Neural progenitor cell (in vitro differentiated cells): ENCODE data around the gene SHPK. TPM values are rescaled to one million over a fixed set of nuclear protein-coding genes. Genes with fewer than 3 reads are reported as not detected.

Experiments used
- DNase-seq: peaks from one replicate; pipeline ENCODE4 v3.0.0-alpha.2; 2016; ENCODE audit warnings: low spot score
- H2AFZ ChIP-seq: fragments of 200-600 bp; sonication (generic); replicated peaks from 2 replicates; pipeline ENCODE4 v1.6.1; 2016; ENCODE audit warnings: antibody characterized with exemption
- H3F3A ChIP-seq: fragments of 200-600 bp; sonication (generic); 2 replicates; pipeline ENCODE4 v1.6.1; 2016; ENCODE audit warnings: antibody characterized with exemption, low read depth
- H3K27ac ChIP-seq: fragments of 200-600 bp; sonication (generic); 2 replicates; pipeline ENCODE4 v1.5.1; 2016; ENCODE audit warnings: mild to moderate bottlenecking
- H3K27me3 ChIP-seq: fragments of 200-600 bp; sonication (generic); 2 replicates; pipeline ENCODE4 v1.6.1; 2016; ENCODE audit warnings: mild to moderate bottlenecking, moderate library complexity
- H3K36me3 ChIP-seq: fragments of 200-600 bp; sonication (generic); 2 replicates; pipeline ENCODE4 v1.5.1; 2016
- H3K4me1 ChIP-seq: fragments of 200-600 bp; sonication (generic); 2 replicates; pipeline ENCODE4 v1.6.1; 2016; ENCODE audit warnings: mixed run types
- H3K4me2 ChIP-seq: fragments of 200-600 bp; sonication (generic); 2 replicates; pipeline ENCODE4 v1.6.1; 2016
- H3K4me3 ChIP-seq: fragments of 200-600 bp; sonication (generic); 2 replicates; pipeline ENCODE4 v1.5.1; 2016
- H3K79me2 ChIP-seq: fragments of 200-600 bp; sonication (generic); 2 replicates; pipeline ENCODE4 v1.6.1; 2016; ENCODE audit warnings: low read depth
- H3K9ac ChIP-seq: fragments of 200-600 bp; sonication (generic); 2 replicates; pipeline ENCODE4 v1.6.1; 2016
- H3K9me3 ChIP-seq: fragments of 200-600 bp; sonication (generic); 2 replicates; pipeline ENCODE4 v1.5.1; 2016; ENCODE audit warnings: low read depth
- H4K20me1 ChIP-seq: fragments of 200-600 bp; sonication (generic); 2 replicates; pipeline ENCODE4 v1.6.1; 2016; ENCODE audit warnings: low read depth
- H3K27ac Mint-ChIP-seq: 3 replicates; pipeline ENCODE4 v1.8.0; 2021; ENCODE audit warnings: mixed read lengths
- H3K27me3 Mint-ChIP-seq: 2 replicates; pipeline ENCODE4 v1.8.0; 2022; ENCODE audit warnings: low read depth, mild to moderate bottlenecking, inconsistent platforms, moderate library complexity, mixed read lengths; ENCODE audit not compliant: insufficient read depth
- H3K36me3 Mint-ChIP-seq: 3 replicates; pipeline ENCODE4 v1.8.0; 2021; ENCODE audit warnings: mixed read lengths
- H3K4me1 Mint-ChIP-seq: 3 replicates; pipeline ENCODE4 v1.8.0; 2021; ENCODE audit warnings: mixed read lengths
- H3K4me3 Mint-ChIP-seq: 3 replicates; pipeline ENCODE4 v1.8.0; 2021; ENCODE audit warnings: mild to moderate bottlenecking, moderate library complexity, mixed read lengths
- H3K9me3 Mint-ChIP-seq: 3 replicates; pipeline ENCODE4 v1.8.0; 2020; ENCODE audit warnings: mixed read lengths
- CTCF ChIP-seq: fragments of 200-600 bp; sonication (generic); IDR thresholded peaks from 2 replicates; pipeline ENCODE4 v1.5.1; 2017; ENCODE audit warnings: antibody characterized with exemption, mild to moderate bottlenecking
- EZH2 ChIP-seq: fragments of 200-600 bp; sonication (generic); IDR thresholded peaks from 2 replicates; pipeline ENCODE4 v1.6.1; 2017; ENCODE audit warnings: antibody characterized with exemption, mild to moderate bottlenecking, moderate library complexity
- EZH2phosphoT487 ChIP-seq: fragments of 200-600 bp; sonication (generic); IDR thresholded peaks from 2 replicates; pipeline ENCODE4 v1.6.1; 2017; ENCODE audit warnings: antibody characterized with exemption
- total RNA-seq: library from RNA; depleted of rRNA; stranded (reverse); fragments of >200 nt; gene quantifications from 2 replicates; pipeline ENCODE4 v1.2.3, GENCODE V29; 2015; ENCODE audit warnings: low replicate concordance

Gene SHPK
- total RNA-seq, 1 donor from 2014 or later, result 23.4 TPM

- H4K20me1 ChIP-seq, result no peaks in the 10 kb centered on the region
- no peak overlapping the region for H3K27ac ChIP-seq
- Mint-ChIP-seq H3K36me3 (peaks cover 5% of the 10 kb centered on the region), H3K4me3 (no peak overlapping the region), H3K27me3 (peaks cover 9% of the 10 kb centered on the region), H3K4me1 (peaks cover 9% of the 10 kb centered on the region), H3K9me3 (no peaks in the 10 kb centered on the region), H3K27ac (peak overlapping the region; percentile 82)
- H3K27me3 ChIP-seq, result no peaks in the 10 kb centered on the region
- no peaks in the 10 kb centered on the region for H3K9me3 ChIP-seq
- H3F3A ChIP-seq, result no peaks in the 10 kb centered on the region
- no peak overlapping the region for H3K9ac ChIP-seq
- DNase-seq, result no peak
- no peaks in the 10 kb centered on the region for H3K79me2 ChIP-seq
- TF ChIP-seq EZH2phosphoT487 (no peak), CTCF (no peak), EZH2 (no peak)
- H3K4me3 ChIP-seq, result no peak overlapping the region
- no peak overlapping the region for H3K4me2 ChIP-seq
- H3K4me1 ChIP-seq, result no peaks in the 10 kb centered on the region
- no peaks in the 10 kb centered on the region for H3K36me3 ChIP-seq
- no peak overlapping the region for H2AFZ ChIP-seq
Measured at GRCh38 chr17:3657874-3658783, 22.1 kb upstream of the SHPK start.

- H3K27me3 Mint-ChIP-seq, result peaks cover 12% of the 10 kb centered on the region
- Histone ChIP-seq H2AFZ (no peak overlapping the region), H3K27me3 (no peaks in the 10 kb centered on the region), H3K27ac (no peak overlapping the region), H3K4me1 (no peaks in the 10 kb centered on the region), H3F3A (no peaks in the 10 kb centered on the region), H3K4me3 (no peak overlapping the region), H4K20me1 (no peaks in the 10 kb centered on the region), H3K9me3 (no peaks in the 10 kb centered on the region), H3K4me2 (no peak overlapping the region), H3K9ac (no peak overlapping the region), H3K79me2 (no peaks in the 10 kb centered on the region), H3K36me3 (no peaks in the 10 kb centered on the region)
- H3K27ac Mint-ChIP-seq, result no peak overlapping the region
- H3K4me3 Mint-ChIP-seq, result no peak overlapping the region
- peaks cover 3% of the 10 kb centered on the region for H3K36me3 Mint-ChIP-seq
- no peak for DNase-seq
- TF ChIP-seq EZH2phosphoT487, result no peak
- TF ChIP-seq EZH2, result no peak
- TF ChIP-seq CTCF, result no peak
- H3K9me3 Mint-ChIP-seq, result no peaks in the 10 kb centered on the region
- H3K4me1 Mint-ChIP-seq, result peaks cover 5% of the 10 kb centered on the region
Measured at GRCh38 chr17:3657588-3657869, 21.5 kb upstream of the SHPK start.

- H3K27me3 ChIP-seq, result no peaks in the 10 kb centered on the region
- no peak for TF ChIP-seq EZH2
- no peaks in the 10 kb centered on the region for H3K79me2 ChIP-seq
- H3K9me3 ChIP-seq, result no peaks in the 10 kb centered on the region
- H3K9ac ChIP-seq, result no peak overlapping the region
- Mint-ChIP-seq H3K27ac (no peak overlapping the region), H3K4me3 (no peak overlapping the region), H3K27me3 (peaks cover 10% of the 10 kb centered on the region), H3K36me3 (peaks cover 3% of the 10 kb centered on the region), H3K9me3 (no peaks in the 10 kb centered on the region), H3K4me1 (peaks cover 3% of the 10 kb centered on the region)
- H3K4me2 ChIP-seq, result no peak overlapping the region
- H3F3A ChIP-seq, result no peaks in the 10 kb centered on the region
- no peak for DNase-seq
- no peak overlapping the region for H2AFZ ChIP-seq
- H3K27ac ChIP-seq, result no peak overlapping the region
- no peaks in the 10 kb centered on the region for H3K4me1 ChIP-seq
- no peaks in the 10 kb centered on the region for H4K20me1 ChIP-seq
- no peaks in the 10 kb centered on the region for H3K36me3 ChIP-seq
- H3K4me3 ChIP-seq, result no peak overlapping the region
Measured at GRCh38 chr17:3656755-3657587, 20.9 kb upstream of the SHPK start.
